ENCODE measurements around the gene EFCC1.

DNA sequence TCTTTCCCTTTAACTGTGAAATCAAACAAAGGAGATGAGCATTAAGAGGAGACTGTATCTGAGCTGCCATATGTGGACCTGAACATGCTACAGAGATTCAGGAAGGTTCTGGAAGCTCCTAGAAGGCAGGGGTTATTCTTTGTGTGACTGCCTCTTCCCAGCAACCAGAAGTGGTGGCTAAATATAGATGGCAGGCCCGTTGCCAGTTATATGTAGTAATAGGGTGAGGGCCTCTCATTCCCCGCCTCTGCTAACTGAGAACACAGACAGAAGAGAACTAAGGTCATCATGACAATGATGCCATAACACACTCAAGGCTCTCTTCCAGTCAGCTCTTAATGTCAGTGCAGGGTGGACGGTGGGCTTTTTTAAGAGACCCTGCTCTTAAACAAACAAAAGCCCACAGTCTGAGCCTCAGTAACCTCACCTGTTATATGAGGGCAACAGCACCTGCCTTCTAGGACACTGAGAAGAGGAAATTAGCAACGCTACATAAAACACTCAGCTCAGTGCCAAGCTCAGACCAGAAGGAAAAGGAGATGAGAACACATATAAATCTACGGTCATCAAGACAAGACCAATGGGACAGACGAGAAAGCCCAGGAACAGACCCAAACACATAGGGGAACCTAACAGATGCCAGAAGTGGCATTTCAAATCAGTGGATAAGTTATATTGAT, 29.5 kb upstream of the EFCC1 start:
- TF ChIP-seq, protein P1, sequence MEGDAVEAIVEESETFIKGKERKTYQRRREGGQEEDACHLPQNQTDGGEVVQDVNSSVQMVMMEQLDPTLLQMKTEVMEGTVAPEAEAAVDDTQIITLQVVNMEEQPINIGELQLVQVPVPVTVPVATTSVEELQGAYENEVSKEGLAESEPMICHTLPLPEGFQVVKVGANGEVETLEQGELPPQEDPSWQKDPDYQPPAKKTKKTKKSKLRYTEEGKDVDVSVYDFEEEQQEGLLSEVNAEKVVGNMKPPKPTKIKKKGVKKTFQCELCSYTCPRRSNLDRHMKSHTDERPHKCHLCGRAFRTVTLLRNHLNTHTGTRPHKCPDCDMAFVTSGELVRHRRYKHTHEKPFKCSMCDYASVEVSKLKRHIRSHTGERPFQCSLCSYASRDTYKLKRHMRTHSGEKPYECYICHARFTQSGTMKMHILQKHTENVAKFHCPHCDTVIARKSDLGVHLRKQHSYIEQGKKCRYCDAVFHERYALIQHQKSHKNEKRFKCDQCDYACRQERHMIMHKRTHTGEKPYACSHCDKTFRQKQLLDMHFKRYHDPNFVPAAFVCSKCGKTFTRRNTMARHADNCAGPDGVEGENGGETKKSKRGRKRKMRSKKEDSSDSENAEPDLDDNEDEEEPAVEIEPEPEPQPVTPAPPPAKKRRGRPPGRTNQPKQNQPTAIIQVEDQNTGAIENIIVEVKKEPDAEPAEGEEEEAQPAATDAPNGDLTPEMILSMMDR (IDR thresholded peaks at IDR 0.05; ENCODE audit: low read depth, low read length, poor library complexity, severe bottlenecking) = no peak
- TF ChIP-seq EZH2phosphoT487 (IDR thresholded peaks at IDR 0.05; ENCODE audit: borderline replicate concordance, low read length) = no peak
